ENCODE results near the gene SYTL4.

SYTL4 gene

GRCh38 chrX:100674705-100675104 is 57.2 kb downstream of the SYTL4 start:
- H3K9me3 Mint-ChIP-seq = peaks cover 14% of the 10 kb centered on the region
- H3K27me3 Mint-ChIP-seq (ENCODE audit: low read depth, poor library complexity) = peaks cover 3% of the 10 kb centered on the region
- no peak overlapping the region for H3K4me3 Mint-ChIP-seq
- H3K4me1 Mint-ChIP-seq = peaks cover 6% of the 10 kb centered on the region
- no peak for TF ChIP-seq CTCF (IDR thresholded peaks at IDR 0.05)
- no peaks in the 10 kb centered on the region for H3K36me3 Mint-ChIP-seq (ENCODE audit: low read depth)
- DNase-seq = no peak
- H3K27ac Mint-ChIP-seq = no peak overlapping the region

- H3K27ac Mint-ChIP-seq = no peak overlapping the region
- H3K9me3 Mint-ChIP-seq = peaks cover 18% of the 10 kb centered on the region
- no peak for DNase-seq
- TF ChIP-seq CTCF (IDR thresholded peaks at IDR 0.05) = no peak
- peaks cover 3% of the 10 kb centered on the region for H3K27me3 Mint-ChIP-seq (ENCODE audit: low read depth, poor library complexity)
- H3K4me1 Mint-ChIP-seq = peaks cover 6% of the 10 kb centered on the region
- no peak overlapping the region for H3K4me3 Mint-ChIP-seq
- H3K36me3 Mint-ChIP-seq (ENCODE audit: low read depth) = no peaks in the 10 kb centered on the region
These were observed 58.4 kb downstream of the SYTL4 start for GRCh38 chrX:100673397-100673953.

GRCh38 chrX:100672966-100673365 is 59.0 kb downstream of the SYTL4 start:
- no peak for TF ChIP-seq CTCF (IDR thresholded peaks at IDR 0.05)
- Mint-ChIP-seq H3K4me1 (peaks cover 6% of the 10 kb centered on the region), H3K27ac (no peak overlapping the region), H3K36me3 (ENCODE audit: low read depth) (no peaks in the 10 kb centered on the region), H3K4me3 (no peak overlapping the region), H3K27me3 (ENCODE audit: low read depth, poor library complexity) (peaks cover 3% of the 10 kb centered on the region), H3K9me3 (peaks cover 23% of the 10 kb centered on the region)
- no peak for DNase-seq

- no peak overlapping the region for H3K27ac Mint-ChIP-seq
- H3K27me3 Mint-ChIP-seq (ENCODE audit: low read depth, poor library complexity) = peaks cover 10% of the 10 kb centered on the region
- no peak for TF ChIP-seq CTCF (IDR thresholded peaks at IDR 0.05)
- H3K36me3 Mint-ChIP-seq (ENCODE audit: low read depth) = no peaks in the 10 kb centered on the region
- H3K4me1 Mint-ChIP-seq = peaks cover 16% of the 10 kb centered on the region
- no peak overlapping the region for H3K4me3 Mint-ChIP-seq
- peaks cover 64% of the 10 kb centered on the region for H3K9me3 Mint-ChIP-seq
- no peak for DNase-seq
These were observed 68.3 kb downstream of the SYTL4 start for GRCh38 chrX:100663642-100664041.

- Mint-ChIP-seq H3K9me3 (peaks cover 61% of the 10 kb centered on the region), H3K4me1 (peaks cover 16% of the 10 kb centered on the region), H3K36me3 (ENCODE audit: low read depth) (no peaks in the 10 kb centered on the region), H3K27me3 (ENCODE audit: low read depth, poor library complexity) (peaks cover 10% of the 10 kb centered on the region), H3K4me3 (no peak overlapping the region), H3K27ac (no peak overlapping the region)
- no peak for DNase-seq
- TF ChIP-seq CTCF (IDR thresholded peaks at IDR 0.05) = no peak
These were observed 69.1 kb downstream of the SYTL4 start for GRCh38 chrX:100662796-100663195.

- peaks cover 10% of the 10 kb centered on the region for H3K27me3 Mint-ChIP-seq (ENCODE audit: low read depth, poor library complexity)
- no peak overlapping the region for H3K27ac Mint-ChIP-seq
- DNase-seq = no peak
- no peak overlapping the region for H3K4me3 Mint-ChIP-seq
- peaks cover 16% of the 10 kb centered on the region for H3K4me1 Mint-ChIP-seq
- H3K9me3 Mint-ChIP-seq = peaks cover 60% of the 10 kb centered on the region
- H3K36me3 Mint-ChIP-seq (ENCODE audit: low read depth) = no peaks in the 10 kb centered on the region
- no peak for TF ChIP-seq CTCF (IDR thresholded peaks at IDR 0.05)
These were observed 69.8 kb downstream of the SYTL4 start for GRCh38 chrX:100662170-100662569.
